DND-41 (cell line): ENCODE measurements around the gene TSHZ3.

ENCODE experiments used
- ATAC-seq: fragments of 200-7000 bp; cut with Tn5 transposase; 3 replicates; pipeline ENCODE4 v1.9.1; 2021; ENCODE audit warnings: low read depth; ENCODE audit not compliant: insufficient read depth
- DNase-seq: peaks from one replicate; pipeline ENCODE4 v3.0.0-alpha.2; 2020
- H2AFZ ChIP-seq: 2 replicates; pipeline ENCODE4 v1.6.0; 2012; ENCODE audit warnings: low read depth, low read length
- H3K27ac ChIP-seq: 2 replicates; pipeline ENCODE4 v1.5.1; 2012; ENCODE audit warnings: low read length, inconsistent platforms
- H3K27me3 ChIP-seq: fragments of 200-600 bp; sonication (generic); 2 replicates; pipeline ENCODE4 v1.6.0; 2012; ENCODE audit warnings: low read length, mild to moderate bottlenecking, inconsistent platforms; ENCODE audit not compliant: insufficient read depth, poor library complexity
- H3K36me3 ChIP-seq: 2 replicates; pipeline ENCODE4 v1.5.1; 2012; ENCODE audit warnings: low read length, inconsistent platforms; ENCODE audit not compliant: insufficient read depth
- H3K4me1 ChIP-seq: 2 replicates; pipeline ENCODE4 v1.5.1; 2012; ENCODE audit warnings: mild to moderate bottlenecking, low read length; ENCODE audit not compliant: insufficient read depth
- H3K4me2 ChIP-seq: 2 replicates; pipeline ENCODE4 v1.6.0; 2012; ENCODE audit warnings: mild to moderate bottlenecking, moderate library complexity, low read length, inconsistent platforms; ENCODE audit not compliant: insufficient read depth
- H3K4me3 ChIP-seq, 2 experiments: fragments of 200-600 bp in 1 of 2; shearing (Covaris generic) in 1 of 2; 2 replicates each; pipeline ENCODE4 v1.5.1; 2012 to 2016; ENCODE audit warnings: inconsistent platforms in 2 of 2, low read length in 2 of 2, mild to moderate bottlenecking in 2 of 2, low read depth in 1 of 2, moderate library complexity in 1 of 2
- H3K79me2 ChIP-seq: 2 replicates; pipeline ENCODE4 v1.6.0; 2012; ENCODE audit warnings: low read length, inconsistent platforms; ENCODE audit not compliant: insufficient read depth
- H3K9ac ChIP-seq: 2 replicates; pipeline ENCODE4 v1.6.0; 2012; ENCODE audit warnings: low read depth, mild to moderate bottlenecking, inconsistent platforms, low read length, moderate library complexity
- H3K9me3 ChIP-seq: 2 replicates; pipeline ENCODE4 v1.5.1; 2012; ENCODE audit warnings: low read length, moderate library complexity, mild to moderate bottlenecking, inconsistent platforms; ENCODE audit not compliant: insufficient read depth, severe bottlenecking
- H4K20me1 ChIP-seq: 2 replicates; pipeline ENCODE4 v1.6.0; 2012; ENCODE audit warnings: low read length; ENCODE audit not compliant: insufficient read depth
- CTCF ChIP-seq: IDR thresholded peaks from 2 replicates; pipeline ENCODE4 v1.5.1; 2012; ENCODE audit warnings: borderline replicate concordance, low read length, moderate library complexity, mild to moderate bottlenecking; ENCODE audit not compliant: poor library complexity, severe bottlenecking; ENCODE audit errors: extremely low read depth
- EZH2 ChIP-seq: IDR thresholded peaks from 3 replicates; pipeline ENCODE4 v1.6.1; 2012; ENCODE audit warnings: borderline replicate concordance, low read depth, mild to moderate bottlenecking, moderate library complexity, low read length, inconsistent platforms; ENCODE audit not compliant: severe bottlenecking

TSHZ3 gene

GRCh38 chr19:31292639-31293185, 56.5 kb downstream of the TSHZ3 start:
- ATAC-seq, result no peak
- Histone ChIP-seq H3K79me2 (0 out of 2 replicates have a peak, but pooled peaks cover 2% of the 10 kb centered on the region), H3K9ac (no peak overlapping the region), H3K27ac (no peak overlapping the region), H3K36me3 (no peaks in the 10 kb centered on the region), H3K4me2 (no peak overlapping the region), H2AFZ (no peak overlapping the region), H3K9me3 (no peaks in the 10 kb centered on the region), H4K20me1 (peaks cover 16% of the 10 kb centered on the region), H3K27me3 (no peaks in the 10 kb centered on the region), H3K4me3 (no peak overlapping the region), H3K4me1 (no peaks in the 10 kb centered on the region)
- TF ChIP-seq EZH2, result no peak
- no peak for TF ChIP-seq CTCF
- no peak for DNase-seq

- H3K9me3 ChIP-seq, result no peaks in the 10 kb centered on the region
- no peak overlapping the region for H3K4me3 ChIP-seq
- peaks cover 8% of the 10 kb centered on the region for H4K20me1 ChIP-seq
- H2AFZ ChIP-seq, result no peak overlapping the region
- H3K4me2 ChIP-seq, result no peak overlapping the region
- H3K4me1 ChIP-seq, result peaks cover 7% of the 10 kb centered on the region
- H3K27ac ChIP-seq, result no peak overlapping the region
- H3K27me3 ChIP-seq, result no peaks in the 10 kb centered on the region
- no peak for DNase-seq
- H3K79me2 ChIP-seq, result no peaks in the 10 kb centered on the region
- TF ChIP-seq CTCF, result no peak
- no peak for TF ChIP-seq EZH2
- ATAC-seq, result no peak
- no peaks in the 10 kb centered on the region for H3K36me3 ChIP-seq
- no peak overlapping the region for H3K9ac ChIP-seq
These were observed 58.2 kb downstream of the TSHZ3 start for GRCh38 chr19:31290931-31291590.

GRCh38 chr19:31289976-31290375, 59.3 kb downstream of the TSHZ3 start:
- H3K79me2 ChIP-seq, result 0 out of 2 replicates have a peak, but pooled peaks cover 3% of the 10 kb centered on the region
- H3K9ac ChIP-seq, result no peak overlapping the region
- H3K4me3 ChIP-seq, result no peak overlapping the region
- H3K27me3 ChIP-seq, result no peaks in the 10 kb centered on the region
- H3K4me1 ChIP-seq, result peaks cover 16% of the 10 kb centered on the region
- H3K9me3 ChIP-seq, result no peaks in the 10 kb centered on the region
- no peak overlapping the region for H3K27ac ChIP-seq
- H3K36me3 ChIP-seq, result no peaks in the 10 kb centered on the region
- ATAC-seq (no peak), DNase-seq (no peak)
- no peak overlapping the region for H2AFZ ChIP-seq
- TF ChIP-seq EZH2 (no peak), CTCF (no peak)
- H4K20me1 ChIP-seq, result peaks cover 8% of the 10 kb centered on the region
- H3K4me2 ChIP-seq, result no peak overlapping the region
